ENCODE results near the gene GVQW3.

DNA sequence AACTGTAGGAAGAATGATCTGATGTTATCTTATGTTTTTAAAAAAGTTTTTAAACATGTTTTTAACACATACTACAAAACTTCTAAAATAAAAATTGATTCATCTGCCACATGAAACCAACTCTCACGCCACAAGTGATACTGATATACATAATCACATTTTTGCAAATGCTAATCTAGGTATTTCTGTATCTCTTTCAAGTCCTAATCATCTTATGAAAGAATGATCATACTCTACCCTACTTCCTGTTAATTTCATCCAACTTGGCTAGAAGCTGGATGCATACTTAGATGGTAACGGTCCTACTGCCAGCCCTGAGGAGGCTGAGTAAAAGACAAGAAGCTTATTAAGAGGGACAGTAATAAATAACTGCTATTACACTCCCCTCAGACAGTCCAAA lies 19.3 kb upstream of the GVQW3 start:
- TF ChIP-seq, protein P1, sequence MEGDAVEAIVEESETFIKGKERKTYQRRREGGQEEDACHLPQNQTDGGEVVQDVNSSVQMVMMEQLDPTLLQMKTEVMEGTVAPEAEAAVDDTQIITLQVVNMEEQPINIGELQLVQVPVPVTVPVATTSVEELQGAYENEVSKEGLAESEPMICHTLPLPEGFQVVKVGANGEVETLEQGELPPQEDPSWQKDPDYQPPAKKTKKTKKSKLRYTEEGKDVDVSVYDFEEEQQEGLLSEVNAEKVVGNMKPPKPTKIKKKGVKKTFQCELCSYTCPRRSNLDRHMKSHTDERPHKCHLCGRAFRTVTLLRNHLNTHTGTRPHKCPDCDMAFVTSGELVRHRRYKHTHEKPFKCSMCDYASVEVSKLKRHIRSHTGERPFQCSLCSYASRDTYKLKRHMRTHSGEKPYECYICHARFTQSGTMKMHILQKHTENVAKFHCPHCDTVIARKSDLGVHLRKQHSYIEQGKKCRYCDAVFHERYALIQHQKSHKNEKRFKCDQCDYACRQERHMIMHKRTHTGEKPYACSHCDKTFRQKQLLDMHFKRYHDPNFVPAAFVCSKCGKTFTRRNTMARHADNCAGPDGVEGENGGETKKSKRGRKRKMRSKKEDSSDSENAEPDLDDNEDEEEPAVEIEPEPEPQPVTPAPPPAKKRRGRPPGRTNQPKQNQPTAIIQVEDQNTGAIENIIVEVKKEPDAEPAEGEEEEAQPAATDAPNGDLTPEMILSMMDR (conservative IDR thresholded peaks at IDR 0.05; ENCODE audit: low read depth, low read length) = no peak
- no peak for TF ChIP-seq EZH2 (IDR thresholded peaks at IDR 0.05; ENCODE audit: borderline replicate concordance, low read depth, low read length, poor library complexity, severe bottlenecking)
